Bronchial epithelial cell (primary cell): ENCODE results near the gene MSANTD1. TPM values are rescaled to one million over a fixed set of nuclear protein-coding genes. Genes with fewer than 3 reads are reported as not detected.

ENCODE experiments used
- DNase-seq: peaks from one replicate; pipeline ENCODE4 v3.0.0-alpha.2; 2010; ENCODE audit warnings: low read depth
- FAIRE-seq: peaks from 2 replicates; lab custom pipeline; 2011; peaks lifted over from hg19 to GRCh38; lab: Jason Lieb, UNC
- H3K27me3 ChIP-seq: 2 replicates; pipeline ENCODE4 v1.5.1; 2011; ENCODE audit warnings: low read length; ENCODE audit not compliant: control insufficient read depth, insufficient read depth
- H3K36me3 ChIP-seq: 2 replicates; pipeline ENCODE4 v1.5.1; 2011; ENCODE audit warnings: low read length; ENCODE audit not compliant: control insufficient read depth, insufficient read depth
- H3K4me3 ChIP-seq: 2 replicates; pipeline ENCODE4 v1.5.1; 2011; ENCODE audit warnings: mild to moderate bottlenecking, low read depth, low read length, control low read depth
- CTCF ChIP-seq: IDR thresholded peaks from 2 replicates; pipeline ENCODE4 v1.5.1; 2011; ENCODE audit warnings: mild to moderate bottlenecking, moderate library complexity, low read length, control low read depth, inconsistent platforms; ENCODE audit not compliant: insufficient read depth, severe bottlenecking
- total RNA-seq: library from RNA; depleted of rRNA; stranded (reverse); fragments of >200 nt; gene quantifications from 2 replicates; pipeline ENCODE4 v1.2.1, GENCODE V29; 2014

The MSANTD1 gene
- total RNA-seq, 1 donor from 2014 or later = 0.26 TPM

DNA sequence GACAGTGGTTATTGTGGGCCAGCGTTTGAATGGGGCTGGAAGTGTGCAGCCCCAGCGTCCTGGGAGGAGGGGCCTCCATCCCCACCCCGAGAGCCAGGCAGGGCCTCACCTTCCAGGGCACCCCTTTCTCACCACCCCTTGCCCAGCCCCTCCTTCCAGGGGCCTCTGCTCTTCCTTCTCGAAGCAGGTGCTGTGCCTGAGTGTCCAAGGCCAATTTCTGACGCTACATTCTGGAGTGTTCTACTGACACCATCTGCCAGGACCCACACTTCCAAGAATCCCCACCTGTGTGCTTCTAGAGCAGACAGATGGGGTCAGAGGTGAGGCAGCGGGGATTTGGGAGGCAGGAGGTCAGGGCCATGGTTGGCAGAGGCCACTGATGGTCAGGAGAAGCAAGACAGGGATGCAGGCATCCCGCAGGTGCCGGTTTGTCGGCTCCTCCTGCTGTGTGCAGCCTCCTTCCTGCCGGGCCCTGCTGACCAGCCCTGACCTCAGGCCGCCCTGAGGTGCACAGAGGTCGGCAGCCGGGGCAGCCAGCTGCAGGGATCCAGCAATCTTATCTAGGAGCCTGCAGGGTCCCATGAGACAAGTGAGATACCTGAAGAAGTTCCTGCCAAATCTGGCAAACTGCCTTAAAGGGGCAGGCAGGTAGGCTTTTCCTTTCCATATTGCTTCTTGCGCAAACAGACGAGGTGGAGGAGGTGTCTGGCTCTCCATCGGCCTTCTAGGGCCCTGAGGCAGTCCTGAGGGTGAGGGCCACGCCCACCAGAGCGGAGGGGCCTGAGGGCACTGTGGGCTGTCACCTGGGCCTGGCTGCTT is 18.8 kb downstream of the MSANTD1 start:
- DNase-seq (no peak), FAIRE-seq (no peak)
- H3K4me3 ChIP-seq = no peak overlapping the region
- peaks cover 5% of the 10 kb centered on the region for H3K27me3 ChIP-seq
- no peaks in the 10 kb centered on the region for H3K36me3 ChIP-seq
- TF ChIP-seq CTCF = no peak

GRCh38 chr4:3268395-3269104 is 19.6 kb downstream of the MSANTD1 start:
- Histone ChIP-seq H3K27me3 (peaks cover 3% of the 10 kb centered on the region), H3K4me3 (no peak overlapping the region), H3K36me3 (no peaks in the 10 kb centered on the region)
- no peak for DNase-seq
- FAIRE-seq = no peak
- TF ChIP-seq CTCF = no peak

- DNase-seq (no peak), FAIRE-seq (no peak)
- no peaks in the 10 kb centered on the region for H3K36me3 ChIP-seq
- H3K27me3 ChIP-seq = peaks cover 3% of the 10 kb centered on the region
- no peak overlapping the region for H3K4me3 ChIP-seq
- TF ChIP-seq CTCF = no peak
Observed at GRCh38 chr4:3269105-3269927, 20.4 kb downstream of the MSANTD1 start.

DNA sequence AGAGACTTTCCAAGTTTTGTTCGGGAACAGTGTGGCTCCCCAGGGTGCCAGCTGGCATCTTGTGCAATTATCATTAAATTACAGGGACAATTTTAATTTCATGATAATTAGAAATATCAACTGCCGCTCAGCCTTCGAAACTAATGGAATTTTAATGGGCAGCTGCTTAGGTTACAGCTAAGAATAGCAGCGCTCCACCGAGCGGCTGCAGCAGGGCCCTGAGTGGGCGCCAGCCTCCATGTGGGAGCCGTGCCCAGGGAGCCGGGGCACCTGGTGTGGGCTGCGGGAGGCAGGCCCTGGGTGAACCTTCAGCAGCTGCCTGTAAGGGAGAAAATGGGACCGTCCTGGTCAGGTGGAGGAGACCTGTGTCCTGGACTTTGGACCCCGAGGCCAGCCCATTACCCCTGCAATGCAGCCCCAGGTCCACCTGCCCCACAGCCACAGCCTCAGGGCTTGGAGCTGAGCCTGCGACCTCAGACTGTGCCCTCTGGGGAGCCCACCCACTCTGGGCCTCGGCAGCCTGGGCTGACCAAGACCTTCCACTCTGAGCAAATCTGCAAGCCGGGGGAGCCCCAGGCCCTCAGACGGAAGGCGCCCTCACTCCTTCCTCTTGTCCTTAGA is 21.1 kb downstream of the MSANTD1 start:
- TF ChIP-seq CTCF = no peak
- Histone ChIP-seq H3K4me3 (no peak overlapping the region), H3K36me3 (no peaks in the 10 kb centered on the region), H3K27me3 (peaks cover 1% of the 10 kb centered on the region)
- DNase-seq (no peak), FAIRE-seq (no peak)

GRCh38 chr4:3271131-3271530 is 22.2 kb downstream of the MSANTD1 start:
- DNase-seq = no peak
- FAIRE-seq = no peak
- Histone ChIP-seq H3K27me3 (peaks cover 1% of the 10 kb centered on the region), H3K36me3 (no peaks in the 10 kb centered on the region), H3K4me3 (no peak overlapping the region)
- no peak for TF ChIP-seq CTCF
